HG02571 (cell line): Measurements from ENCODE around the gene ELAPOR2.
"Not testable (repeated sequence)": the region's sequence is repeated elsewhere in the genome, so short reads cannot be mapped to it uniquely, and the experiment has no call there.

ENCODE experiments used
- ATAC-seq: cut with Tn5 transposase; IDR thresholded peaks from one replicate; pipeline ENCODE4 v1.9.1; 2021; ENCODE audit warnings: mild to moderate bottlenecking, moderate library complexity; ENCODE audit not compliant: unreplicated experiment

The ELAPOR2 gene

GRCh38 chr7:87044713-87045112 is 14.7 kb downstream of the ELAPOR2 start:
- not testable (repeated sequence) for ATAC-seq

GRCh38 chr7:87041586-87041985 is 17.9 kb downstream of the ELAPOR2 start:
- ATAC-seq = not testable (repeated sequence)

DNA sequence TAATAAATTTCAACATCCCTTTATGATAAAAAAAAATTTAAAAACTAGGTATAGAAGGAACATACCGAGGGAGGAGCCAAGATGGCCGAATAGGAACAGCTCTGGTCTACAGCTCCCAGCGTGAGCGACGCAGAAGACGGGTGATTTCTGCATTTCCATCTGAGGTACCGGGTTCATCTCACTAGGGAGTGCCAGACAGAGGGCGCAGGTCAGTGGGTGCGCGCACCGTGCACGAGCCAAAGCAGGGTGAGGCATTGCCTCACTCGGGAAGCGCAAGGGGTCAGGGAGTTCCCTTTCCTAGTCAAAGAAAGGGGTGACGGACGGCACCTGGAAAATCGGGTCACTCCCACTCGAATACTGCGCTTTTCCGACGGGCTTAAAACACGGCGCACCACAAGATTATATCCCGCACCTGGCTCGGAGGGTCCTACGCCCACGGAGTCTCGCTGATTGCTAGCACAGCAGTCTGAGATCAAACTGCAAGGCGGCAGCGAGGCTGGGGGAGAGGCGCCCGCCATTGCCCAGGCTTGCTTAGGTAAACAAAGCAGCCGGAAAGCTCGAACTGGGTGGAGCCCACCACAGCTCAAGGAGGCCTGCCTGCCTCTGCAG is 19.7 kb downstream of the ELAPOR2 start:
- not testable (repeated sequence) for ATAC-seq

GRCh38 chr7:87038993-87039690 is 20.3 kb downstream of the ELAPOR2 start:
- no peak for ATAC-seq

DNA sequence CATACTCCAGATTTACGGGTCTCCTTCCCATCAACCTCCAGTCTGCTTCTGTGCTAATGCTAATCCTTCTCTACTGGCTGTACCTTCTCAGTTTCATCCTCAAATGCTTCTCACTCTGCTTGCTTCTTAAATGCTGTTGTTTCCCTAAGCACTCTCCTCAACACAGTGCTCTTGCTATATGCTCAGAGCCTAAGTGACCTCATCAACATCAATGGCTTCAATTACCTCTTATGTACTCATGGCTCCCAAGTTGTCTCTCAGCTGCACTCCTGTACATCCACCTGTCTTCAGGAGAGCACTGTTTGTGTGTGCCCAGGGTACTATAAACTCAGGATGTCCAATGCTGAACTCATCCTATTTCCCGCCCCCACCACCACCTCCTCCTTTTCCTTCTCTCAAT is 22.5 kb downstream of the ELAPOR2 start:
- ATAC-seq = no peak

- ATAC-seq = no peak
Measured at GRCh38 chr7:87032604-87033339, 26.7 kb downstream of the ELAPOR2 start.

DNA sequence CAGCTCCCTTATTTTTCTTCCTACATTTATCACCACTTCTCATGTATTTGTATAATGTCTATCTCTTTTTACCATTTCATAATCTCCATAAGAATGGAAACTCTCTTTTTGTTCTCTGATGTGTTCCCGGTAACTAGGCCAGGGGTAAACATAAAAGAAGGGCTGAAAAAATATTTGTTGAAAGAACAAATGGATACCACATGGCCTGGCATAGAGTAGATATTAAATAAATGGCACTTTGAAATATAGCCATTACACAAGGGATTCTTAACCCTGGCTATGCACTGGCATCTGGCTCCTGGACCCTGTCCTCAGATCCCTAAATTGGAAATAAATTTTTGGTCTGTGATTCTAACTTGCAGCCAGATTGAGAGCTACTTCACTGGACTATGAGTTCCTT is 30.4 kb downstream of the ELAPOR2 start:
- no peak for ATAC-seq

- no peak for ATAC-seq
Measured at GRCh38 chr7:87028636-87029035, 30.8 kb downstream of the ELAPOR2 start.

DNA sequence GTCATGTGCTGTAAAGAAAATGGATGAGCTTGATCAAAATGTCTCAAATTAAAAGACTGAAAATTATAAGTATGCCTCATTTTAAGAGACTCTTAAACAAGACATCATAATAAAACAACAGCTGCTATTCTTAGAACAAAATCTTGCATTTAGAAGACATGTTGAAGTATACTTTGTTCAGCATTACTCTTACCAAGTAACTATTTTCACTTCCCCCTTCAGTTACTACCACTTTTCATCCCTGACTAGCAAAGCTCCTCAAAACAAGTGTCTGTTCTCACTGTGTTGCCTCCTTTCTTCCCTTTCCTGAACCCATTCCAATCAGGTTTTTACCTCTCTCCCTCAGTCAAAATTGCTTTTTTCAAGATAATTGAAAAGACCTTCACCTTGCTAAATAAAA is 31.6 kb downstream of the ELAPOR2 start:
- peak; percentile 85 for ATAC-seq

- ATAC-seq = no peak
Measured at GRCh38 chr7:87021285-87021684, 38.2 kb downstream of the ELAPOR2 start.

DNA sequence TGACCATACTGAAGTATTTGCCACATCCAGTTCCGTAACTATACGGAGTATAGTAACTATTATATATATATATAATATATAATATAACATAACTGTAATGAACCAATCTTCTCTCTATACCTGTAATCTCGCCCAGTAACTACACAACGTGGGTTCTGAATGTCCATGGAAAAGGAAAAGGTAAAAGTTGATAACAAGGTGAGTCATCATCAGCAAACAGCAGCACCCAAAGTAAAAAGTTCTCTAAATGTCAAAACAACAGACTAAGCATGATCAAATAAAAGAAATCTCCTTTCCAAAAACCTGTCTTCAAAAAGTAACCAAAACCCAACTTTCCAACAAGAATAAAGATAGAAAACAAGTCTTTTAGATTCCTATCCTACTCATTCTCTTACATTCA is 42.8 kb downstream of the ELAPOR2 start:
- ATAC-seq = no peak

DNA sequence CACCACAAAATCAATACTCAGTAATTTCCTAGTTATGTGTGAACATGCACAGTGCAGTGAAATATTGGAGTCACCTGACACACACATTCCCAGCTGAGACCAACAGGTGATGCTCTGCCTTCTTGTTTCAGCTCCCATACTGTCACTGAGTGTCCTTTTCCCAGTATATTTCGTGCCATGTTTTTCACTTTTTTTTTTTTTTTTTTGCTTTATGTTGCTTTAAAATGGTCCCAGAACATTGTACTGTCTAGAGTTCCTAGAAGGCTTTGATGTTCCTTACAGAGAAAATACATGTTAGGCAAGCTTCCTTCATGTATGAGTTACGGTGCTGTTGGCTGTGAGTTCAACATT is 45.6 kb downstream of the ELAPOR2 start:
- no peak for ATAC-seq

- no peak for ATAC-seq
Measured at GRCh38 chr7:87013136-87013839, 46.2 kb downstream of the ELAPOR2 start.
